Measurements from ENCODE around the gene LPCAT2.

Gene LPCAT2

GRCh38 chr16:55624696-55625095, 115.8 kb downstream of the LPCAT2 start:
- H3K4me3 ChIP-seq (ENCODE audit: low read length): no peak overlapping the region
- TF ChIP-seq CTCF (IDR thresholded peaks at IDR 0.05; ENCODE audit: insufficient read depth, low read depth, low read length, missing control alignments): no peak

GRCh38 chr16:55625843-55626242, 117.0 kb downstream of the LPCAT2 start:
- no peak for TF ChIP-seq CTCF (IDR thresholded peaks at IDR 0.05; ENCODE audit: insufficient read depth, low read depth, low read length, missing control alignments)
- no peak overlapping the region for H3K4me3 ChIP-seq (ENCODE audit: low read length)
- DNase-seq (ENCODE audit: low read depth): no peak

More at GRCh38 chr16:55624696-55625095, 115.8 kb downstream of the LPCAT2 start:
- DNase-seq (ENCODE audit: low read depth): no peak

GRCh38 chr16:55628306-55628968, 119.6 kb downstream of the LPCAT2 start:
- no peak for DNase-seq (ENCODE audit: low read depth)
- no peak overlapping the region for H3K4me3 ChIP-seq (ENCODE audit: low read length)
- no peak for TF ChIP-seq CTCF (IDR thresholded peaks at IDR 0.05; ENCODE audit: insufficient read depth, low read depth, low read length, missing control alignments)

GRCh38 chr16:55630774-55631173, 121.9 kb downstream of the LPCAT2 start:
- H3K4me3 ChIP-seq (ENCODE audit: low read length): no peak overlapping the region
- TF ChIP-seq CTCF (IDR thresholded peaks at IDR 0.05; ENCODE audit: insufficient read depth, low read depth, low read length, missing control alignments): no peak
- DNase-seq (ENCODE audit: low read depth): no peak

GRCh38 chr16:55632259-55632658, 123.4 kb downstream of the LPCAT2 start:
- no peak for TF ChIP-seq CTCF (IDR thresholded peaks at IDR 0.05; ENCODE audit: insufficient read depth, low read depth, low read length, missing control alignments)
- H3K4me3 ChIP-seq (ENCODE audit: low read length): no peak overlapping the region
- DNase-seq (ENCODE audit: low read depth): no peak

GRCh38 chr16:55634193-55634592, 125.3 kb downstream of the LPCAT2 start:
- DNase-seq (ENCODE audit: low read depth): no peak
- no peak for TF ChIP-seq CTCF (IDR thresholded peaks at IDR 0.05; ENCODE audit: insufficient read depth, low read depth, low read length, missing control alignments)
- no peak overlapping the region for H3K4me3 ChIP-seq (ENCODE audit: low read length)
